ENCODE measurements around the gene RTP2.
A peak's percentile ranks its signal among the peaks of the same experiment; 100 is the strongest.

- TF ChIP-seq CTCF (IDR thresholded peaks at IDR 0.05 in 2 of 3, conservative IDR thresholded peaks at IDR 0.05 in 1 of 3; ENCODE audit: insufficient read depth in 2 of 3, low read depth in 1 of 3, low read length in 3 of 3) (no peak), ARID4B (CRISPR knock-in tag; IDR thresholded peaks at IDR 0.05) (no peak), MAZ (CRISPR knock-in tag; conservative IDR thresholded peaks at IDR 0.05 in 1 of 2, IDR thresholded peaks at IDR 0.05 in 1 of 2) (peak in 1 of 2 experiments; percentile 37; a peak in 1 of 4 replicates), CHD4 (IDR thresholded peaks at IDR 0.05; ENCODE audit: insufficient read depth, insufficient replicate concordance, low read depth, low read length, poor library complexity, severe bottlenecking) (no peak), BRCA1 (IDR thresholded peaks at IDR 0.05) (no peak), BRCA1 (CRISPR knock-in tag; IDR thresholded peaks at IDR 0.05) (no peak), NR2C2 (CRISPR knock-in tag; IDR thresholded peaks at IDR 0.05) (no peak), NR2C2 (tag; IDR thresholded peaks at IDR 0.05) (no peak), NCOR1 (IDR thresholded peaks at IDR 0.05) (no peak), NR2F6 (CRISPR knock-in tag; IDR thresholded peaks at IDR 0.05) (no peak), ZNF224 (CRISPR knock-in tag; IDR thresholded peaks at IDR 0.05) (no peak)
- TF ChIP-seq, protein P1, sequence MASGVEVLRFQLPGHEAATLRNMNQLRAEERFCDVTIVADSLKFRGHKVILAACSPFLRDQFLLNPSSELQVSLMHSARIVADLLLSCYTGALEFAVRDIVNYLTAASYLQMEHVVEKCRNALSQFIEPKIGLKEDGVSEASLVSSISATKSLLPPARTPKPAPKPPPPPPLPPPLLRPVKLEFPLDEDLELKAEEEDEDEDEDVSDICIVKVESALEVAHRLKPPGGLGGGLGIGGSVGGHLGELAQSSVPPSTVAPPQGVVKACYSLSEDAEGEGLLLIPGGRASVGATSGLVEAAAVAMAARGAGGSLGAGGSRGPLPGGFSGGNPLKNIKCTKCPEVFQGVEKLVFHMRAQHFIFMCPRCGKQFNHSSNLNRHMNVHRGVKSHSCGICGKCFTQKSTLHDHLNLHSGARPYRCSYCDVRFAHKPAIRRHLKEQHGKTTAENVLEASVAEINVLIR (CRISPR knock-in tag; IDR thresholded peaks at IDR 0.05): no peak
These were observed 42.1 kb upstream of the RTP2 start for GRCh38 chr3:187744169-187745151.

Data from K562 (cell line).